T follicular helper cell (primary cell): ENCODE results near the gene LIN7B.
A peak's percentile ranks its signal among the peaks of the same experiment; 100 is the strongest.
"Not testable (repeated sequence)": the region's sequence is repeated elsewhere in the genome, so short reads cannot be mapped to it uniquely, and the experiment has no call there.

Experiments used
- DNase-seq: peaks from one replicate; pipeline ENCODE4 v3.0.0-alpha.2; 2020; ENCODE audit warnings: low read depth
- total RNA-seq, 2 experiments: gene quantifications; one replicate each; lab custom pipeline; 2026; lab: John Stamatoyannopoulos, UW

Gene LIN7B, protein sequence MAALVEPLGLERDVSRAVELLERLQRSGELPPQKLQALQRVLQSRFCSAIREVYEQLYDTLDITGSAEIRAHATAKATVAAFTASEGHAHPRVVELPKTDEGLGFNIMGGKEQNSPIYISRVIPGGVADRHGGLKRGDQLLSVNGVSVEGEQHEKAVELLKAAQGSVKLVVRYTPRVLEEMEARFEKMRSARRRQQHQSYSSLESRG
- total RNA-seq = 1.9 to 5.1 reads per million in 2 experiments

DNA sequence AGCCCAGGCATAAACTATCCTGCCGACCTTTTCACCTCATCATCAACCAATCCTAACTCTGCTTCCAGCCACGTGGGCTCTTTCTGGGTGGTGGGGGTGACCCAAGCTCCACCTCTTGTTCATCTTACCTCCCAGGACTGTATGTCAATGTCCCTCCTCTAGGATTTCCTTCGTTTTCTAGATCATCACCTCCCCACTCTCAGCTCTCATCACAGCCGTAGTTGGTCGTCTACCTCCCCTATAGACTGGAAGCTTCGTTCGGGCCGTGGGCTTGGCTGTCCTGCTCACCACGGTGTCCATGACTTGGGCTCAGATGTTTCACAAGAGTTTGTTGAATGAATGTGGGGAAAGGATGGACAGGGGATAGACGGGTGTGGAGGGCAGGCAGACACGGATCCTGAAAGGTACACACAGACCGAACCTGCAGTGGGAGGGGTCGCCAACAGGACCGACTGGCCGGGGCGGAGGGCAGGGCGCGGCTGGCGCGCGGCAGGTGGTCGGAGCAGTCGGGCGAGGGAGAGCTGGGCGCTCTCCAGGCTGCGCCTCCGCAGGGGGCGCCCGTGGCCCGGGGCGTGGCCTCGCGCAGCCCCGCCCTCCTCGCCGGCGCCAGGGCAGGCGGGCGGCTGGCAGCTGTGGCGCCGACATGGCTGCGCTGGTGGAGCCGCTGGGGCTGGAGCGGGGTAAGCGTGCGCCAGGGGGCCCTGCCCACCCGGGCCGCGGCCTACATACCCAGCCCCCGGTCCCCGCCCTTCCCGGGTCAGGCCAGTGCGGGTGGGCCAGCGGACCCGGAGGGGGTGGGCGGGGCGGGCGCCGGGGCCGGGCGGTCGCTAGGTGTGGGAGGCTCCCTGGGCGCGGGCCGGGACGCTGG lies at the start of gene LIN7B:
TSS of gene LIN7B (plus strand) at position 609 of the 868 bp plus-strand sequence. CDS start at position 644, 35 bp downstream.
- peak; percentile 68 for DNase-seq

DNA sequence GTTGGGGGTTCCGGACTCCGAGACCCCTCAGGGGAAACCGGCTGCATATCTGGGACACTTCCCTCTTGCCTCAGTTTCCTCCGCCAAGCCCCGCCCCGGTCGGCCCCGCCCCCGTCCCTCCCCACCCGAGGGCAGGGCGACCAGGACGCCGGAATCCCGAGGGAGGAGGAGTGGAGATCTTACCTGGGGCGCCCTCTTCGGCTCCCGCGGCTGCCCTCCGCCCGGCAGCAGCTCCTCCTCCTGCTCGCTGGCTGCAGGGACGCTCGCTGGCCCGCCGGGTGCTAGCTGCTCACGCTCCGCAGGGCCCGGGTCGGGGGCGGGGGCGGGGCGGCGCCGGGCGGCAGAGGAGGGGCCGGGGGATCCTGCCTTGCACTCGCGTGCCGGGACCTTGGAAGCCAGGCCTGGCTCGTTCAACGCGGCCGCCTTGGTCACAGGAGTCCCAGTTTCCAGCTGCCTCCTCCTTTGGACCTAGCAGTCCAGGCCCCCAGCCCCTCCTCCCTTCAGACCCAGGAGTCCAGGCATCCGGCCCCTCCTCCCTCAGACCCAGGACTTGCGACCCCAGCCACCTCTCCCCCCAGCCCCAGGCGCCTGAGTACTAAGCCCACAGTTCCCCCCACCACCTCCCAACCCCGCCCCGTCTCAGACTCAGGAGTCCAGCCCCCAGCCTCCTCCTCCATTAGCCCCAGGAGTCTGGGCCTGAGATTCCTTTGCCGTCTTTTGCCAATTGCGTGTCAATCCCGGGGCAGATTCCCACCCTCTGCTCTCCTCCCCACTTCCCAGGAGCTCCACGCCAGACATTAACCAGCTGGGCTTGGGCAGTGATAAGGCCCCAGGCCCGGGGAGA lies 49.2 kb upstream of the LIN7B start, which contains the start of gene NTF4:
TSS of gene NTF4 (minus strand) at position 51 of the 844 bp plus-strand sequence. CDS start 2,821 bp downstream, outside the sequence.
- DNase-seq = no peak

DNA sequence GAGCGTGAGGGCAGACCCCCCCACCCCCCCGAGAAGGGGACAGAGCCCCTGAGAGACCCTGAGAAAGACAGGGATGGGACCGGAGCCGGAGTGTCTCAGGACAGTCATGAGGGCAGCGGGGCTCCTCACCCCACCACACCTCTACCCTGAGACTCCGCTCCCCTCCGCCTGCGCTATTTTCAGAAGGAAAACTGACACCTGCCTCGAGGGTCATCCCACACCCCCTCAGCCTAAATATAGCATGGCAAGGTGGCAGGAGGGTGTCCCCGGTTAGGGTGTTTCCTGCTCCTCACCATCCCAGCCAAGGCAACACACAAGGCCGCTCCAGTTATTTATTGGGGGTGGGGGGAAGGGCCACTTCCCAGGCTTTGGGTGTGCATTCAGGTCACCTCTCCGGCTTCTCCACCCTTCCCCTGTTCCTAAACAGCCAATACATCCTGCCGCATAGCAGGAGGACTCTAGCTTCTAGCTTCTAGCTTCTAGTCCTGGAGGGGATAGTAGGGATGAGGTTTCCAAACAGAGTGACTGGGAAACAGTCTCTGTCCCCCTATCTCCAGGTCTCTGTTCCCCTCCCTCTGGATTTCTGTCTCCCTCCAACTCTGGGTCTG lies 48.2 kb upstream of the LIN7B start:
- no peak for DNase-seq

DNA sequence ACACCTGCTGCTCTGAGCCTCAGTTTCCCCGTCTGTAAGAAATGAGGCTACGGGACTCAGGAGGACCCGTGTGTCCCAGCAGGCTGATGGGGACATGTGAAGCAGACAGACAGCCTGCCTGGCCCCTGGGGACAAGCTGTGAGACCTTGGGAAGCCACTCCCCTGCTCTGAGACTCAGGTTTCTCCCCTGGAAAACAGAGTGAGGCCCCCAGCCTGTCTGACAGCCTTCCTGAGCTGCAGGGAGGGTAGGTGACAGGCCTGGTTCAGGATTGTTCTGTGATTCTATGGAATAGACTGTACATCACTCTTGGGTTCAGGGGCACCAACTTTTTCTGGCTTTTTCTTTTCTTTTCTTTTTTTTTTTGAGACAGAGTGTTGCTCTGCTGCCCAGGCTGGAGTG lies 46.6 kb upstream of the LIN7B start:
- no peak for DNase-seq

DNA sequence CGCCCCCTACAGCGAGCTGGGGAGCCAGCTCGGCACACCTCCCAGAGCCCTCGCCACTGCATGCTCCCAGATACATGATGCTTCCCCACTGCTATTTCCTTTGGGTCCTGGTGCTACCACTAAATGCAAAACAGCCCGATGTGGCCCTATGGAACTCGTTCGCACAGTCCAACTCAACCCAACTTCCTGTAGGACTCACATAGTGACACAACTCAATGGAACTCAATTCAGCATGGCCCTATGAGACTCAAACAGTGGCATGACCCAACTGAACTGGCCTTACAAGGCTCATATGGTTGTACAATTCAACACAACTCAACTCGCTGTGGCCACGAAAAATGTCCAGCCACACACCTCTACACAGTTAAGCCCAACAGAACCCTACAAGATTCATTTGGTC lies 45.1 kb upstream of the LIN7B start:
- DNase-seq = no peak

DNA sequence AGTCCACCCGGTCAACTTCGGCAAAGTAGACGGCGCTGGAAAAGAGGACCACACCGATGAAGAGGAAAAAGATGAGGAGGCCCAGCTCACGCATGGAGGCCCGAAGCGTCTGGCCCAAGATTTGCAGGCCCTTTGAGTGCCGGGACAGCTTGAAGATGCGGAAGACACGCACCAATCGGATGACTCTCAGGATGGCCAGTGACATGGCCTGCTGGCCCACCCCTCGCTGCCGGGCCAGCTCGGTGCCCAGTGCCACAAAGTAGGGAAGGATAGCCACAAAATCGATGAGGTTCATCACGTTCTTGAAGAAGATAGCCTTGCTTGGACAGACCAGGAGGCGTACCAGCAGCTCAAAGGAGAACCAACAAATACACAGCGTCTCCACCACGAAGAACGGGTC lies 43.8 kb upstream of the LIN7B start:
- no peak for DNase-seq

DNA sequence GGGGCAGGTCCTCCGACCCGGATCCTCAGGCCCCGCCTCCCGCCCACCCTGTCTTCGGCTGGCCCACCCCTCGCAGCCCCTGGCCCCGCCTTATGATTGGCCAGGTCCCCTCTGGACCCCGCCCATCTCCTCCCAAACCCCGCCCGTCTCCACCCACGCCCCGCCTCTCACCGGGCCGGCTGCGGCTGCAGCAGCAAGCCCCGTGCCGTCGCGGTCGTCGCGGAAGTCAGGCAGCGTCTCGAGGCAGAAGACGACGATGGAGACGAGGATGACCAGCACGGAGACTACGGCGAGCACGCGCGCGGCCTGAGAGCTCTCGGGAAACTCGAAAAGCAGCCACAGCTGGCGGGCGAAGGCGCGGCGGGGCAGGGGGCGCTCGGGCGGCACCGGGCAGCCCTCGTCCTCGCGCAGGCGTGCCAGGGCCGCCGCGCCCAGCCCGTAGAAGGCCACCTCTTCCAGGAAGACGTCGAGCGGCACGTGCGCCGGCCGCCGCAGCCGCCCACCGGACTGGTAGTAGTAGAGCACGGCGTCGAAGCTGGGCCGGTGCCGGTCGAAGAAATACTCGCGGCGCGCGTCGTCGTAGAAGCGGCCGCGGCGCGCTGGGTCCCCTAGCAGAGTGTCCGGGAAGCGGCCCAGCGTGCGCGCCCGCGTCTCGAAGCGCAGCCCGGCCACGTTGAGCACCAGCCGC lies 42.2 kb upstream of the LIN7B start:
- DNase-seq = no peak

DNA sequence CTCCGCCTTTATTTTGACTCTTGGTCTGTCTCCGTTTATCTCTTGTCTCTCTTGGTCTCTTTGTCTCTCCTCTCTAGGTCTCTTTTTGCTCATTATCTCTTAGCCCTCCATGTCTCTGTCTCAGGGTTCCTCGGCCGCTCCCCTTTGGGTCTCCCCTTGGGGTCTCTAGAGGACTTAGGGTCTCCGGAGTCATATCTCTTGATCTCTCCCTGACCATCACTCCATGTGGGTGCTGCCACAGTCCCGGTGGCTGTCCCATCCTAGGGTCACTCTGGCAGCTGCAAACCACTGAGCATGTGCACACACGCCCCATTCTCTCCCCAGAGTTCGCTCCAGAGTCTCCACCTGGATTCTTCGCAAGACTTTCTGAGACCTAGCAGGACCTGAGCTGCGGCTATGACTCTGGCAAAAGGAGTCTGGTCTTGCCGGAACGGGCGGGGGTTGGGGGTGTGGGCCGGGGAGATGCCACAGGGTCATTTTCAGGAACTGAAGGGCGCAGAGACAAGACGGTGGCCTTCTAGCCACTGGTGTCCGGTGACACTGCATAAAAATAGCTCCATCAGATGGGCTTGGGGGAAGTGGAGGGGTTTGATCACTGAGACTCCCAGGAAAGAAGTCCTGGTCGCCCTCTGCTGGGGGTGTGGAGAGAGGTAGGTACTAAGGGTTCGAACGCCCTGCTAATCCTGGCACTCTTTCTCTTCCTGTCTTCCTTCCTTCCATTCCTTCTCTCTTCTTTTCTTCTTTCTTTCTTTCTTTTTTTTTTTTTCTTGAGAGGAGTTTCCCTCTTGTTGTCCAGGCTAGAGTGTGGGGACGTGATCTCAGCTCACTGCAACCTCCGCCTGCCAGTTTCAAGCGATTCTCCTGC lies 40.4 kb upstream of the LIN7B start:
- DNase-seq = no peak

DNA sequence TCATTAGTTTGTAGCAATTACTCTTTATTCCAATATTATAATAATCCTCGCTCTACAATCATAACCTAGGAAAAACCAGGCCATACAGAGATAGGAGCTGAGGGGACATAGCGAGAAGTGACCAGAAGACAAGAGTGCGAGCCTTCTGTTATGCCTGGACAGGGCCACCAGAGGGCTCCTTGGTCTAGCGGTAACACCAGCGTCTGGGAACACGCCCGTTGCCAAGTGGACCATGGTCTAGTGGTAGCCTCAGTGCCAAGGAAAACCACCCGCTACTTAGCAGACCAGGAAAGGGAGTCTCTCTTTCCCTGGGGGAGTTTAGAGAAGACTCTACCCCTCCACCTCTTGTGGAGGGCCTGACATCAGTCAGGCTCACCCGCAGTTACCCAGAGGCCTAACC lies 39.3 kb upstream of the LIN7B start:
- not testable (repeated sequence) for DNase-seq

DNA sequence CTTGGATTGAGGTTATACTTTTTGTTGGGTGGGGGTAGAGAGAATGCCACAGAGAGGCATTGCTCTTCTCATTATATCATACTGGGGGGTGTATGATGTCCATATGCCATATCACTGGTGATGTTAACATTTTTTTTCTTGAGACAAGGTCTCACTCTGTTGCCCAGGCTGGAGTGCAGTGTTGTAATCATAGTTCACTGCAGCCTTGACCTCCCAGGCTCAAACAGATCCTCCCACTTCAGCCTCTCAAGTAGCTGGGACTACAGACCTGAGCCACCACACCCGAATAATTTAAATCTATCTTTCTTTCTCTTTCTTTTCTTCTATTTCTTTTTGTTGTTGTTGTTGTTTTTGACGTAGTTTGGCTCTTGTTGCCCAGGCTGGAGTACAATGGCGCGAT lies 33.8 kb upstream of the LIN7B start:
- DNase-seq = no peak

DNA sequence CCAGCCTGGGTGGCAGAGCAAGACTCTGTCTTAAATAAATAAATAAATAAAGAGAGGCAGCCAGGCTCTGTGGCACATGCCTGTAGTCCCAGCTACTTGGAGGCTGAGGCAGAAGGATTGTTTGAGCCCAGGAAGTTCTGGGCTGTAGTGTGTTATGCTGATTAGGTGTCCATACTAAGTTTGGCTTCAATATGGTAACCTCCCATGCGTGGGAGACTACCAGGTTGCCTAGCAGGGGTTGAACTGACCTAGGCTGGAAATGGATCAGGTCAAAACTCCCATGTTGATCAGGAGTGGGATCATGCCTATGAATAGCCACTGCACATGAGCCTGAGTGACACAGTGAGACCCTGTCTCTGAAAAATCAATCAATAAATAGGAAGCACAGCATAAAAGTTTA lies 32.9 kb upstream of the LIN7B start:
- DNase-seq = no peak

DNA sequence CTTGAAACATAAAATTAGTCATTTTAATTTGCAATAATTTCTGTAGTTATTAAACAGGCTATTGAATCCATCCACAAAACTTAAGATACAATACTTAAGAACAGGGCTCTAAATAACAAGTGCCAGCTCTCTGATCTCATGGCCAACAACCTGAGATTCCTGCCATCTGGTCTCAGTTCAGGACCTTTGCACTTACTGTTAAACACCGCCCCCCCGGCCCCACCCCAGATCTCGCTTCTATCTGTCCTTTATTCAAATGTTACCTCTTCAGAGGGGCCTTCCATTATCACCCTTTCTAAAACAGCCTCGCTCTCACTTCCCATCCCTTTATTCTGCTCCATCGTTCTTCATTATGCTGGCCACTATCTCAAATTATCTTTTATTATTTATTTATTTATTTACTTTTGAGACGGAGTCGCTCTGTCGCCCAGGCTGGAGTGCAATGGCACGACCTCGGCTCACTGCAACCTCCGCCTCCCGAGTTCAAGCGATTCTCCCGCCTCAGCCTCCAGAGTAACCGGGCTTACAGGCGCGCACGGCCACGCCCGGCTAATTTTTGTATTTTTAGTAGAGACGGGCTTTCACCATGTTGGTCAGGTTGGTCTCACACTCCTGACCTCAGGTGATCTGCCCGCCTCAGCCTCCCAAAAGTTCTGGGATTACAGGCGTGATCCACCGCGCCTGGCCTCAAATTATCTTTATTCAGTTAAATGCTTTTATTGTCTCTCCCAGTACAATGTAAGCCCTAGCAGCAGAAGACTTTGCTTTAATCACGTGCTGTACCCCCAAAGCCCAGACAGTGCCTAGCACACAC lies 29.8 kb upstream of the LIN7B start:
- no peak for DNase-seq

DNA sequence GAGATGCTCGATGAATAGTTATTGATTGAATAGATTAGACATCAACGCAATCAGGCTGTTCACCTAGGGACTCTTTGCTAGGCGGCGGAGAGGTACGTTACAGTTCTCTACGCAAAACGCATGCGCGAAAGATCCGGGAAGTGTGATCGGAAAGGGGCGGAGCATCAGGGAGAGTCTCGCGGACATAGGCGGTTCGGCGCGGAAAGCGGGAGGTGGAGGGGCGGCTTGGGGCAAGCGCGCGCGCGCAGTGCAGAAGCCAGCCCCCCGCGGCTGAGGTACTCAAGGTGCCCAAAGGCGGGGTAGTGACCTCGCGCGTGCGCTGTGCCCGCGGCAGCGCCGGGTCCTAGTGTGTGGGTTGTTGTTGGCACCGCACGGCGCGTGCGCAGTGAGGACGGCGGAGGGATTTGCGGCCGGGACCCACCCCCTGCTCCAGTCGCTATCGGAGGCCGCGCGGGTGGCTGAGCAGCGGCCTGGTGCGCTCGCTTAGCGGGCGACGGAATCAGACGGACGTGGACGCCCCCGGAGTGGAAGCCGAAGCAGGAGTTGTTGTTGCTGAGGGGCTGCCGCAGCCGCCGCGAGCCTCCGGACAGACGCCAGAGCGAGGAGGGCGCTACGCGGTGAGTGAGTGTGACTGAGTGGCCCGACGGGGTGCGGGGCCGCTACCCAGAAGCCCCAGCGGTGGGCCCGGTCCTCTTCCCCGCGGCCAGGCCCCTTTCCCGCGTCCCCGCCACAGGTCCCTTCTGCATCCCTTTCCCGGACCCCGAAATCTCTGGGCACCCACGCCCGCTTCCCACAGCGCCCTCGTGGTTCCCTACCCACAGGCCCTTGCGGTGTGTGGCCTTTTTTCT lies 28.9 kb upstream of the LIN7B start, which contains the start of gene SNRNP70:
TSS of gene SNRNP70 (plus strand) at position 432 of the 848 bp plus-strand sequence. CDS start 964 bp downstream, outside the sequence.
- DNase-seq = peak; percentile 98

DNA sequence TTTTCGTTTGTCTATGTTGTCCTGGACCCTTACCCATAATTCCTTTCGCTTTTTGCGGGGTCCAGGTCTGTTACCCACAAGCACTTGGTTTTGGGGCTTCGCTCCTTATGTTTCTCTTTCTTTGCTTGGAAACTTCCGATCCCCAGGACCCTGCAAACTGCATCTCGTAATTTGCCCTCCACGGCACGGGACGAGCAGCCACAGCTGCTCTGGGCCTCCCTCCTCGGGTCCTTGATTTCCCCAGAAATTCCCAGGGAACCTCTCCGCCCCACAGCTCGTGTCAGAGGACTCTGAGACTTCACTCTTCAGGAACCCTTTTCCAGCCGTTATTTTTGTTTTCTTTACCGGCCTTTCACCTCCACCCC lies 28.3 kb upstream of the LIN7B start:
- DNase-seq = no peak

DNA sequence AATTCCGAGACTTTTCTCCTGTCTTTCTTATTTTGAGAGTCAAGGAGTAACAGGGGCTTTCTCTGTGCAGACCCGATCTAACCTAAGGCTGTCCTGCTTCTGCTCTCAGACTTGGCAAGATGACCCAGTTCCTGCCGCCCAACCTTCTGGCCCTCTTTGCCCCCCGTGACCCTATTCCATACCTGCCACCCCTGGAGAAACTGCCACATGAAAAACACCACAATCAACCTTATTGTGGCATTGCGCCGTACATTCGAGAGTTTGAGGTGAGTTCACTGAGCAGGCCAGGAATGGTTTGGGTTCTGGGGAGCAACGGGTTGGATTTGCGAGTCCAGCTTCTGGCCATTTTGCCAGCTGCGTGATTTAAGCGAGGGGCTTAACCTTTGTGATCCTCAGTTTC lies 27.9 kb upstream of the LIN7B start:
- no peak for DNase-seq

DNA sequence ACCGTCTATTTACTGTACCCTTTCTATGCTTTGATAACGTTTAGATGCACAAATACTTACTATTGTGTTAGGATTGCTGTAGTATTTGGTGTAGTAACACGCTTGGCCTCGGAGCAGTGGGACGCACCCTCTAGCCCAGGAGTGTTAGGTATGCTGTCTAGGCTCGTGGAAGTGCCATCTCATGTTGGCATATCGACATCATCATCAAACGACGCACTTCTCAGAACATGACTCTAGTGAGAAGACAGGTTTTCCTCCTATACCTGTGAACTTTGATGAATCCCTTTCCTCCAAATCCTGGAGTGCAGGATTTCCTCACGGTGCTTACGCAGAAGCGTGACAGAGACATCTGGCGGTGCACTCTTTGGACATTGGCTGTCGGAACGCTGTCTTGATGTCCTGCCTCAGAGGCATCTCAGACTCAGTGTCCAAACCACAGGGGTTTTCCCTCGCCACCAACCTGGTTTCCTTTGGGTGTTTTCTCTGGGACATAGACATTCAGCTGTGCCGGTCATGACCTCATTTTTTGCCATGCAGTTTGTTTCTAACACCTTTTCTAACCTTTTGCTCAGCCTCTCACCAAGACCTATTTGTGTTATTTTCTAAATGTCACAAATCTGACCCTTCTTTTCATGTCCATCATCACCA lies 22.7 kb upstream of the LIN7B start:
- no peak for DNase-seq

DNA sequence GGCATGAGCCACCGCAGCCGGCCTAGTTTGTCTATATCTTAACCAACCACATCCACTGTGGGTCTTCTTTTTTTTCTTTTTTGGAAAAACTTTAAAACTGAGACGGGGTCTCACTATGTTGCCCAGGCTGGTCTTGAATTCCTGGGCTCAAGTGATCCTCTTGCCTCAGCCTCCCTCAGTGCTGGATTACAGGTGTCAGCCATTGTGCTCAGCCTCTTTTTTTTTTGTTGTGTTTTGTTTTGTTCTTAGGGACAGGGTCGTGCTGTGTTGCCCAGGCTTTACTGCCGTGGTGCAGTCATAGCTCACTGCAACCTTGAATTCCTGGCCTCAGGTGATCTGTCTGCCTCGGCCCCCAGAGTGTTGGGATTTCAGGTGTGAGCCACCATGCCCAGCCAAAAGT lies 21.5 kb upstream of the LIN7B start:
- no peak for DNase-seq
